HT-29 (cell line): ENCODE measurements around the gene PWWP2B. TPM values are rescaled to one million over a fixed set of nuclear protein-coding genes. Genes with fewer than 3 reads are reported as not detected.

Experiments used
- total RNA-seq: library from RNA; depleted of rRNA; stranded (reverse); fragments of >200 nt; shearing (Covaris generic); gene quantifications from 2 replicates; pipeline ENCODE4 v1.2.3, GENCODE V29; 2014; rRNA removed

Gene PWWP2B
- total RNA-seq, 1 experiment from 2014 or later = 73.4 TPM

Other genes with a start within 250 kb of the PWWP2B start
- 0.05 TPM in 1 of 2 replicates, not detected in the other for gene DPYSL4, start 210.3 kb upstream of the PWWP2B start, total RNA-seq
- 19.4 and 20.8 TPM in 2 replicates for gene STK32C, start 89.2 kb upstream of the PWWP2B start, total RNA-seq
- 3.3 and 11.1 TPM in 2 replicates for gene LRRC27, start 65.0 kb upstream of the PWWP2B start, total RNA-seq
- gene INPP5A, start 140.6 kb downstream of the PWWP2B start, total RNA-seq = 18.0 and 22.7 TPM in 2 replicates